ENCODE measurements around the gene NPAS2. TPM values are rescaled to one million over a fixed set of nuclear protein-coding genes. Genes with fewer than 3 reads are reported as not detected.

The NPAS2 gene
- 0.34 TPM for polyA plus RNA-seq (2013, experiment 1 of 2)
- 0.41 TPM for polyA plus RNA-seq (2013, experiment 2 of 2)

- no peak within 1 kb of the TSS for H2BK15ac ChIP-seq (replicated peaks; ENCODE audit: low read depth)
- no peaks in the 10 kb centered on the region for H3K79me1 ChIP-seq (ENCODE audit: low read length)
- no peak within 1 kb of the TSS for H3K23ac ChIP-seq (ENCODE audit: low read length)
- H3K4me1 ChIP-seq (ENCODE audit: control insufficient read depth, low read depth, low read length) = no peaks in the 10 kb centered on the region
- no peaks in the 10 kb centered on the region for H3K36me3 ChIP-seq (ENCODE audit: control insufficient read depth, insufficient read depth, low read length)
- peak within 1 kb of the TSS; percentile 80 for H3K4me2 ChIP-seq (ENCODE audit: low read length)
- no peak within 1 kb of the TSS for H2BK120ac ChIP-seq (ENCODE audit: low read depth, low read length)
- WGBS (ENCODE audit: extremely low coverage, insufficient coverage, low lambda C conversion rate) = no CpG with 5 or more reads among the region's 91 CpGs
- peak within 1 kb of the TSS; percentile 39 for H3K9ac ChIP-seq (ENCODE audit: low read length)
- peak within 1 kb of the TSS; percentile 54 for H3K56ac ChIP-seq (ENCODE audit: low read length)
- H2AK5ac ChIP-seq (ENCODE audit: low read length) = no peak within 1 kb of the TSS
- H3K27ac ChIP-seq (ENCODE audit: low read depth, low read length) = no peak within 1 kb of the TSS
- peak; percentile 43 for DNase-seq
- H3K4me3 ChIP-seq (ENCODE audit: low read length) = peak within 1 kb of the TSS; percentile 12
- H2BK5ac ChIP-seq (ENCODE audit: low read length) = no peak within 1 kb of the TSS
- H4K8ac ChIP-seq (ENCODE audit: low read depth, low read length) = no peak within 1 kb of the TSS
- H3K4ac ChIP-seq (ENCODE audit: low read depth, low read length) = no peak within 1 kb of the TSS
- no peak within 1 kb of the TSS for H4K5ac ChIP-seq (ENCODE audit: low read length)
- peaks cover 27% of the 10 kb centered on the region for H3K27me3 ChIP-seq (ENCODE audit: insufficient read depth, low read length, poor library complexity)
- no peaks in the 10 kb centered on the region for H3K79me2 ChIP-seq (ENCODE audit: control insufficient read depth, insufficient read depth, low read length)
- peak within 1 kb of the TSS; percentile 3 for H3K18ac ChIP-seq (ENCODE audit: low read length)
Observed at GRCh38 chr2:100819370-100820272, at the start of gene NPAS2. NPAS2 (plus strand) TSS chr2:100820139; CDS start chr2:100904755, 84,616 bp downstream.

DNA sequence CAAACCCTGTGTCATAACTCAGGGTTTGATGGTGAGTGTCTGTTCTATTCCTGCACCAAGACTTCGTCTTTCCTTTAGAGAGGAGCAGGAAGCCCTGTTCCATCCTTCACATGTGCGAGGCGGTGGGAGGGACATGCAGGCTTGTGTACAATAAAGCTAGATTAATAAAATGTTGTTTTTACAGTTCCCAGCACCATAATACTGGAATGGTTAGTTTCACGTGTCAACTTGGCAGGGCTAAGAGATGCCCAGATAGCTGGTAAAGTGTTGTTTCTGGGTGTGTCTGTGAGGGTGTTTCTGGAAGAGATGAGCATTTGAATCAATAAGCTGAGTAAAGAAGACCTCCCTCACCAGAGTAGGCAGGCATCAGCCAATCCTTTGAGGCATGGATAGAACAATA is 48.8 kb upstream of the NPAS2 start:
- no peak overlapping the region for H3K4me3 ChIP-seq (ENCODE audit: low read length)
- no peaks in the 10 kb centered on the region for H3K4me1 ChIP-seq (ENCODE audit: control insufficient read depth, low read depth, low read length)

GRCh38 chr2:100773538-100773937 is 46.4 kb upstream of the NPAS2 start:
- no peak for DNase-seq
- Histone ChIP-seq H3K56ac (ENCODE audit: low read length) (no peak overlapping the region), H4K8ac (ENCODE audit: low read depth, low read length) (no peak overlapping the region), H3K9ac (ENCODE audit: low read length) (no peak overlapping the region), H2BK120ac (ENCODE audit: low read depth, low read length) (no peak overlapping the region), H4K5ac (ENCODE audit: low read length) (no peak overlapping the region), H3K36me3 (ENCODE audit: control insufficient read depth, insufficient read depth, low read length) (no peaks in the 10 kb centered on the region), H3K79me2 (ENCODE audit: control insufficient read depth, insufficient read depth, low read length) (no peaks in the 10 kb centered on the region), H2AK5ac (ENCODE audit: low read length) (no peak overlapping the region), H3K18ac (ENCODE audit: low read length) (no peak overlapping the region), H2BK5ac (ENCODE audit: low read length) (no peak overlapping the region), H3K79me1 (ENCODE audit: low read length) (no peaks in the 10 kb centered on the region), H2BK15ac (replicated peaks; ENCODE audit: low read depth) (no peak overlapping the region), H3K4me2 (ENCODE audit: low read length) (no peak overlapping the region), H3K4me1 (ENCODE audit: control insufficient read depth, low read depth, low read length) (no peaks in the 10 kb centered on the region), H3K23ac (ENCODE audit: low read length) (no peak overlapping the region), H3K4ac (ENCODE audit: low read depth, low read length) (no peak overlapping the region), H3K4me3 (ENCODE audit: low read length) (no peak overlapping the region), H3K27me3 (ENCODE audit: insufficient read depth, low read length, poor library complexity) (no peaks in the 10 kb centered on the region), H3K27ac (ENCODE audit: low read depth, low read length) (no peak overlapping the region)
- WGBS (ENCODE audit: extremely low coverage, insufficient coverage, low lambda C conversion rate) = no CpG with 5 or more reads among the region's 4 CpGs

More for the DNA sequence above, 48.8 kb upstream of the NPAS2 start:
- Histone ChIP-seq H3K9ac (ENCODE audit: low read length) (no peak overlapping the region), H4K5ac (ENCODE audit: low read length) (no peak overlapping the region), H2BK5ac (ENCODE audit: low read length) (no peak overlapping the region), H4K8ac (ENCODE audit: low read depth, low read length) (no peak overlapping the region), H3K56ac (ENCODE audit: low read length) (no peak overlapping the region), H2AK5ac (ENCODE audit: low read length) (no peak overlapping the region), H3K79me1 (ENCODE audit: low read length) (no peaks in the 10 kb centered on the region), H3K27ac (ENCODE audit: low read depth, low read length) (no peak overlapping the region), H3K23ac (ENCODE audit: low read length) (no peak overlapping the region), H3K36me3 (ENCODE audit: control insufficient read depth, insufficient read depth, low read length) (no peaks in the 10 kb centered on the region), H3K18ac (ENCODE audit: low read length) (no peak overlapping the region), H3K4ac (ENCODE audit: low read depth, low read length) (no peak overlapping the region), H3K79me2 (ENCODE audit: control insufficient read depth, insufficient read depth, low read length) (no peaks in the 10 kb centered on the region), H3K4me2 (ENCODE audit: low read length) (no peak overlapping the region), H3K27me3 (ENCODE audit: insufficient read depth, low read length, poor library complexity) (no peaks in the 10 kb centered on the region), H2BK15ac (replicated peaks; ENCODE audit: low read depth) (no peak overlapping the region), H2BK120ac (ENCODE audit: low read depth, low read length) (no peak overlapping the region)
- no peak for DNase-seq
- WGBS (ENCODE audit: extremely low coverage, insufficient coverage, low lambda C conversion rate) = no CpG with 5 or more reads among the region's 4 CpGs

DNA sequence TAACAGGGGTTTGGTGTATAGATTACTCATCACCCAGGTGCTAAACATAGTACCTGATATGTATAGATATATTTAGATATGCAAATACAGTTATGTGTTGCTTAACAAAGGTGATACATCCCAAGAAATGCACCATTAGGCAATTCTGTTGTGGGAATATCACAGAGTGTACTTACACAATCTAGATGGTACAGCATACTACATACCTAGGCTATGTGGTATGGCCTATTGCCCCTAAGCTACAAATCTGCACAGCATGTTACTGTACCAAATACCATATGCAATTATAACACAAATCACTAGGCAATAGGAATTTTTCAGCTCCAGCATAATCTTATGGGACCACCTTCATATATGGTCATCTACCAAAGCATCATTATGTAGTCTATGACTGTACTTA is 43.5 kb upstream of the NPAS2 start:
- Histone ChIP-seq H3K4me1 (ENCODE audit: control insufficient read depth, low read depth, low read length) (no peaks in the 10 kb centered on the region), H3K18ac (ENCODE audit: low read length) (no peak overlapping the region), H3K4ac (ENCODE audit: low read depth, low read length) (no peak overlapping the region), H3K4me3 (ENCODE audit: low read length) (no peak overlapping the region), H3K23ac (ENCODE audit: low read length) (no peak overlapping the region), H3K4me2 (ENCODE audit: low read length) (no peak overlapping the region), H4K5ac (ENCODE audit: low read length) (no peak overlapping the region), H3K36me3 (ENCODE audit: control insufficient read depth, insufficient read depth, low read length) (no peaks in the 10 kb centered on the region), H2BK15ac (replicated peaks; ENCODE audit: low read depth) (no peak overlapping the region), H3K79me1 (ENCODE audit: low read length) (no peaks in the 10 kb centered on the region), H3K9ac (ENCODE audit: low read length) (no peak overlapping the region), H4K8ac (ENCODE audit: low read depth, low read length) (no peak overlapping the region), H2AK5ac (ENCODE audit: low read length) (no peak overlapping the region), H3K27ac (ENCODE audit: low read depth, low read length) (no peak overlapping the region), H2BK5ac (ENCODE audit: low read length) (no peak overlapping the region), H3K79me2 (ENCODE audit: control insufficient read depth, insufficient read depth, low read length) (no peaks in the 10 kb centered on the region), H3K56ac (ENCODE audit: low read length) (no peak overlapping the region), H3K27me3 (ENCODE audit: insufficient read depth, low read length, poor library complexity) (no peaks in the 10 kb centered on the region), H2BK120ac (ENCODE audit: low read depth, low read length) (no peak overlapping the region)
- DNase-seq = no peak

DNA sequence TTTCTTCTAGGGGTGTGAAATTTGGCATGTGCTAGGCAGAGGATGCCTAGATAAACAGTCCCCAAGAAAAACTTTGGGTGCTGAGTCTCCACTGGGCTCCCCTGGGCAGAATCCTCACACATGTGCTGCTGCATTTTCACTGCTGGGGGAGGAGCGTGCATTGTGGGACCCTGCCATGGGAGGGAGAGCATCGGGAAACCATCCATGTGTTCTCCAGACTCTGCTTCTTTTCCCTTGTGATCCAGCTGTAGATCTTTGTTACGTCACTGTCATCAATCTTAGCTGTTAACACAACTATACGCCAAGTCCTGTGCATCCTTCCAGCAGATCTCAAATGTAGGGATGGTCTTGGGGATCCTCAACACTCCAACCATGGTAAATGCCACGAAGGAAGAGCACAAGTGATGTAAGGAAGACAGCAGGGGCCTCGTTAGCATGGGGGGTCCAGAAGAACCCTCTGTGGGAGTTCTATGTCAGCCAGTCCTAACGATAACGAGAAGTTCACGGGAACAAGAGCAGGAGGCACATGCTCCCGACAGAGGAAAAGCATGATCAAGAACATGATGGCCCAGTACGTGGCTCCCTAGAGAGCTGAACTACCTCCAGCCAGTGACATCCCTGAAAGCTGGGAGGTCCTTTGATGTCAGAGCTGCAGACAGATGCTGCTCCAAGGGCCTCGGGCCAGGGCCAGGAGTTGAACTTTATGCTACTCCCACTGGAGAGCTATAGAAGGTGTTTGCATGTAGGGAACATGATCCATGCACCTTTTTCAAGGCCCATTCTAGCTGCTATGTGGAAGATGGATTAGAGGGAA is 41.1 kb upstream of the NPAS2 start:
- Histone ChIP-seq H2BK5ac (ENCODE audit: low read length) (no peak overlapping the region), H3K4ac (ENCODE audit: low read depth, low read length) (no peak overlapping the region), H3K56ac (ENCODE audit: low read length) (no peak overlapping the region), H3K27ac (ENCODE audit: low read depth, low read length) (no peak overlapping the region), H3K79me2 (ENCODE audit: control insufficient read depth, insufficient read depth, low read length) (no peaks in the 10 kb centered on the region), H3K4me2 (ENCODE audit: low read length) (no peak overlapping the region), H3K4me3 (ENCODE audit: low read length) (no peak overlapping the region), H4K5ac (ENCODE audit: low read length) (no peak overlapping the region), H3K27me3 (ENCODE audit: insufficient read depth, low read length, poor library complexity) (no peaks in the 10 kb centered on the region), H4K8ac (ENCODE audit: low read depth, low read length) (no peak overlapping the region), H3K9ac (ENCODE audit: low read length) (no peak overlapping the region), H3K36me3 (ENCODE audit: control insufficient read depth, insufficient read depth, low read length) (no peaks in the 10 kb centered on the region), H2BK120ac (ENCODE audit: low read depth, low read length) (no peak overlapping the region), H3K23ac (ENCODE audit: low read length) (no peak overlapping the region), H3K4me1 (ENCODE audit: control insufficient read depth, low read depth, low read length) (no peaks in the 10 kb centered on the region), H2AK5ac (ENCODE audit: low read length) (no peak overlapping the region), H2BK15ac (replicated peaks; ENCODE audit: low read depth) (no peak overlapping the region), H3K18ac (ENCODE audit: low read length) (no peak overlapping the region), H3K79me1 (ENCODE audit: low read length) (no peaks in the 10 kb centered on the region)
- no peak for DNase-seq
- WGBS (ENCODE audit: extremely low coverage, insufficient coverage, low lambda C conversion rate) = no CpG with 5 or more reads among the region's 12 CpGs

Data from mesendoderm (in vitro differentiated cells).